GM23248 (cell line): Measurements from ENCODE around the gene ARTN. TPM values are rescaled to one million over a fixed set of nuclear protein-coding genes. Genes with fewer than 3 reads are reported as not detected.

Experiments used
- DNase-seq: peaks from one replicate; pipeline ENCODE4 v3.0.0-alpha.2; 2015
- H2AFZ ChIP-seq: fragments of 200-600 bp; sonication (generic); 2 replicates; pipeline ENCODE4 v1.6.1; 2016; ENCODE audit warnings: antibody characterized with exemption
- H3F3A ChIP-seq: fragments of 200-600 bp; sonication (generic); 2 replicates; pipeline ENCODE4 v1.6.1; 2016; ENCODE audit warnings: mild to moderate bottlenecking, antibody characterized with exemption, mixed run types; ENCODE audit not compliant: insufficient read depth
- H3K27ac ChIP-seq: fragments of 200-600 bp; sonication (generic); 2 replicates; pipeline ENCODE4 v1.5.1; 2016; ENCODE audit warnings: mild to moderate bottlenecking
- H3K27me3 ChIP-seq: fragments of 200-600 bp; sonication (generic); replicated peaks from 2 replicates; pipeline ENCODE4 v1.6.1; 2016; ENCODE audit warnings: mild to moderate bottlenecking; ENCODE audit not compliant: insufficient read depth
- H3K36me3 ChIP-seq: fragments of 200-600 bp; sonication (generic); 2 replicates; pipeline ENCODE4 v1.6.1; 2016; ENCODE audit warnings: low read depth, mild to moderate bottlenecking
- H3K4me1 ChIP-seq: fragments of 200-600 bp; sonication (generic); 2 replicates; pipeline ENCODE4 v1.6.1; 2016; ENCODE audit warnings: mild to moderate bottlenecking; ENCODE audit not compliant: insufficient read depth
- H3K4me2 ChIP-seq: fragments of 200-600 bp; sonication (generic); one replicate; pipeline ENCODE4 v1.6.1; 2016; ENCODE audit warnings: mild to moderate bottlenecking; ENCODE audit not compliant: unreplicated experiment
- H3K4me3 ChIP-seq: fragments of 200-600 bp; sonication (generic); 2 replicates; pipeline ENCODE4 v1.5.1; 2016; ENCODE audit warnings: mild to moderate bottlenecking
- H3K79me2 ChIP-seq: fragments of 200-600 bp; sonication (generic); 2 replicates; pipeline ENCODE4 v1.6.1; 2016; ENCODE audit warnings: mild to moderate bottlenecking; ENCODE audit not compliant: insufficient read depth
- H3K9ac ChIP-seq: fragments of 200-600 bp; sonication (generic); 2 replicates; pipeline ENCODE4 v1.6.1; 2016; ENCODE audit warnings: mild to moderate bottlenecking
- H3K9me2 ChIP-seq: fragments of 200-600 bp; sonication (generic); 2 replicates; pipeline ENCODE4 v1.6.1; 2016; ENCODE audit warnings: mixed run types, mild to moderate bottlenecking, moderate library complexity; ENCODE audit not compliant: insufficient read depth
- H3K9me3 ChIP-seq: fragments of 200-600 bp; sonication (generic); one replicate; pipeline ENCODE4 v1.6.1; 2017; ENCODE audit warnings: low read depth
- H4K20me1 ChIP-seq: fragments of 200-600 bp; sonication (generic); 2 replicates; pipeline ENCODE4 v1.6.0; 2016; ENCODE audit not compliant: insufficient read depth
- EZH2 ChIP-seq: fragments of 200-600 bp; sonication (generic); IDR thresholded peaks from 2 replicates; pipeline ENCODE4 v1.6.1; 2018; ENCODE audit warnings: antibody characterized with exemption, mild to moderate bottlenecking; ENCODE audit not compliant: insufficient read depth, poor library complexity, severe bottlenecking
- EZH2phosphoT487 ChIP-seq: fragments of 200-600 bp; sonication (generic); IDR thresholded peaks from 2 replicates; pipeline ENCODE4 v1.6.1; 2018; ENCODE audit warnings: antibody characterized with exemption, moderate library complexity, mild to moderate bottlenecking, low read depth; ENCODE audit not compliant: insufficient read depth
- WGBS, 2 experiments: methylation state at CpG; one replicate each; pipeline ENCODE4 v1.1.6; 2015 to 2017; ENCODE audit warnings: low lambda C conversion rate in 2 of 2, low coverage in 1 of 2; ENCODE audit errors: missing lambda C conversion rate in 2 of 2; 5-methylcytosine and 5-hydroxymethylcytosine counted together
- in situ Hi-C: fragments of 300-500 bp; cut with MboI; formaldehyde crosslinking; loops from 2 replicates; pipeline ENCODE4 v1.15.0; 2020
- polyA plus RNA-seq: library from polyadenylated mRNA; unstranded; fragments of >200 nt; fragmentation: Nextera tagmentation; extraction: Ambion mirVana; gene quantifications from 2 replicates; pipeline ENCODE4 v1.2.1, GENCODE V29; 2016
- total RNA-seq: library from RNA; depleted of rRNA; stranded (reverse); fragments of >200 nt; shearing (Covaris generic); gene quantifications from 2 replicates; pipeline ENCODE4 v1.2.3, GENCODE V29; 2014

The ARTN gene
- total and polyA plus RNA-seq, 2 experiments from 2014 or later: 0.11 TPM; not detected in 1

- Histone ChIP-seq H4K20me1 (no peaks in the 10 kb centered on the region), H3K4me1 (peaks cover 28% of the 10 kb centered on the region), H3K4me3 (peak overlapping the region; percentile 79), H3K27ac (peak overlapping the region; percentile 80), H3K4me2 (peak overlapping the region; percentile 94), H3K36me3 (peaks cover 10% of the 10 kb centered on the region; the same call in 1 of the 2 replicates), H3K9me2 (no peaks in the 10 kb centered on the region), H3K27me3 (no peaks in the 10 kb centered on the region), H2AFZ (peak overlapping the region; percentile 47), H3F3A (peaks cover 8% of the 10 kb centered on the region; the same call in 1 of the 2 replicates), H3K9me3 (no peaks in the 10 kb centered on the region), H3K9ac (peak overlapping the region; percentile 90), H3K79me2 (peaks cover 74% of the 10 kb centered on the region)
- DNase-seq: peak; percentile 66
- WGBS, 2 experiments: 32 to 38% methylated on average over 13 of the region's 13 CpGs
- in situ Hi-C loops: no loop called here
- TF ChIP-seq EZH2phosphoT487: no peak
- TF ChIP-seq EZH2: no peak
Observed at GRCh38 chr1:43980255-43981134, 46.9 kb downstream of the ARTN start.

- no peak overlapping the region for H3K27ac ChIP-seq
- peaks cover 68% of the 10 kb centered on the region for H3K79me2 ChIP-seq
- H3K36me3 ChIP-seq: peaks cover 13% of the 10 kb centered on the region; the same call in 1 of the 2 replicates
- no peaks in the 10 kb centered on the region for H3K9me3 ChIP-seq
- no peaks in the 10 kb centered on the region for H4K20me1 ChIP-seq
- no peaks in the 10 kb centered on the region for H3K27me3 ChIP-seq
- WGBS, 2 experiments: 93 to 94% methylated on average over 20 of the region's 20 CpGs
- peaks cover 13% of the 10 kb centered on the region for H3F3A ChIP-seq
- no peak for DNase-seq
- TF ChIP-seq EZH2 (no peak), EZH2phosphoT487 (no peak)
- peak overlapping the region; percentile 90; the same call in 1 of the 2 replicates for H3K9ac ChIP-seq
- no peak overlapping the region for H2AFZ ChIP-seq
- no peaks in the 10 kb centered on the region for H3K9me2 ChIP-seq
- H3K4me3 ChIP-seq: peak overlapping the region; percentile 79; the same call in 1 of the 2 replicates
- H3K4me1 ChIP-seq: peaks cover 25% of the 10 kb centered on the region
- in situ Hi-C loops: no loop called here
- H3K4me2 ChIP-seq: peak overlapping the region; percentile 94
Observed at GRCh38 chr1:43981135-43981491, 47.5 kb downstream of the ARTN start.

- no peaks in the 10 kb centered on the region for H3K27me3 ChIP-seq
- H3K9ac ChIP-seq: no peak overlapping the region
- H3K4me1 ChIP-seq: peaks cover 25% of the 10 kb centered on the region
- H3K9me3 ChIP-seq: no peaks in the 10 kb centered on the region
- H3K9me2 ChIP-seq: no peaks in the 10 kb centered on the region
- no peak overlapping the region for H2AFZ ChIP-seq
- H4K20me1 ChIP-seq: no peaks in the 10 kb centered on the region
- H3K4me2 ChIP-seq: no peak overlapping the region
- H3K79me2 ChIP-seq: peaks cover 63% of the 10 kb centered on the region
- H3K4me3 ChIP-seq: no peak overlapping the region
- 95 to 97% methylated on average over 20 of the region's 20 CpGs for WGBS, 2 experiments
- H3F3A ChIP-seq: peaks cover 18% of the 10 kb centered on the region
- no peak for DNase-seq
- peaks cover 15% of the 10 kb centered on the region; the same call in 1 of the 2 replicates for H3K36me3 ChIP-seq
- TF ChIP-seq EZH2phosphoT487: no peak
- no peak for TF ChIP-seq EZH2
- H3K27ac ChIP-seq: no peak overlapping the region
- in situ Hi-C loops: no loop called here
Observed at GRCh38 chr1:43981636-43982035, 48.0 kb downstream of the ARTN start.

- no peak overlapping the region for H2AFZ ChIP-seq
- peaks cover 56% of the 10 kb centered on the region for H3K79me2 ChIP-seq
Observed at GRCh38 chr1:43982241-43982640, 48.6 kb downstream of the ARTN start.

More at GRCh38 chr1:43982241-43982640, 48.6 kb downstream of the ARTN start:
- Histone ChIP-seq H3K36me3 (0 out of 2 replicates have a peak, but pooled peaks cover 12% of the 10 kb centered on the region), H3K9me3 (no peaks in the 10 kb centered on the region), H3K9me2 (no peaks in the 10 kb centered on the region), H3K4me3 (no peak overlapping the region), H4K20me1 (no peaks in the 10 kb centered on the region), H3F3A (peaks cover 19% of the 10 kb centered on the region), H3K9ac (no peak overlapping the region), H3K4me1 (peaks cover 28% of the 10 kb centered on the region), H3K27me3 (no peaks in the 10 kb centered on the region), H3K4me2 (no peak overlapping the region), H3K27ac (no peak overlapping the region)
- no peak for DNase-seq
- 94 to 95% methylated on average over 8 of the region's 8 CpGs for WGBS, 2 experiments
- TF ChIP-seq EZH2phosphoT487 (no peak), EZH2 (no peak)
- in situ Hi-C loops: no loop called here
